Smooth muscle cell of the brain vasculature (primary cell): Measurements from ENCODE around the gene ILF2.
"Not testable (repeated sequence)": the region's sequence is repeated elsewhere in the genome, so short reads cannot be mapped to it uniquely, and the experiment has no call there.

ENCODE experiments used
- DNase-seq: peaks from one replicate; pipeline ENCODE4 v3.0.0-alpha.2; 2012; ENCODE audit warnings: low read depth, low spot score

The ILF2 gene

GRCh38 chr1:153679337-153680119, 8.7 kb upstream of the ILF2 start:
- no peak for DNase-seq

GRCh38 chr1:153678519-153679336, 7.9 kb upstream of the ILF2 start, which contains the start of gene NPR1:
Gene NPR1 (plus strand): TSS chr1:153678688. CDS start chr1:153679109, 421 bp downstream.
- no peak for DNase-seq

GRCh38 chr1:153677718-153678518, 7.1 kb upstream of the ILF2 start:
- DNase-seq, result no peak

- DNase-seq, result no peak
Observed at GRCh38 chr1:153673511-153673910, 2.7 kb upstream of the ILF2 start.

GRCh38 chr1:153671628-153672353, 998 bp upstream of the ILF2 start:
- not testable (repeated sequence) for DNase-seq

GRCh38 chr1:153670257-153670858, 435 bp downstream of the ILF2 start:
- no peak for DNase-seq

- DNase-seq, result no peak
Observed at GRCh38 chr1:153669606-153670005, 1.2 kb downstream of the ILF2 start.

- not testable (repeated sequence) for DNase-seq
Observed at GRCh38 chr1:153668672-153669071, 2.1 kb downstream of the ILF2 start.

GRCh38 chr1:153667439-153667838, 3.4 kb downstream of the ILF2 start:
- DNase-seq, result no peak

- no peak for DNase-seq
Observed at GRCh38 chr1:153663211-153663610, 7.6 kb downstream of the ILF2 start.

- no peak for DNase-seq
Observed at GRCh38 chr1:153662269-153662668, 8.5 kb downstream of the ILF2 start.

- DNase-seq, result no peak
Observed at GRCh38 chr1:153661111-153661708, 9.6 kb downstream of the ILF2 start.

- DNase-seq, result no peak
Observed at GRCh38 chr1:153659656-153660055, 11.1 kb downstream of the ILF2 start.

GRCh38 chr1:153659175-153659534, 11.6 kb downstream of the ILF2 start:
- DNase-seq, result no peak

GRCh38 chr1:153658400-153659174, 12.2 kb downstream of the ILF2 start, which contains the start of gene SNAPIN:
Gene SNAPIN (plus strand): TSS chr1:153658703. CDS start chr1:153658744, 41 bp downstream.
- peak; percentile 67 for DNase-seq

GRCh38 chr1:153655333-153655732, 15.5 kb downstream of the ILF2 start:
- DNase-seq, result no peak

GRCh38 chr1:153652805-153653500, 17.8 kb downstream of the ILF2 start:
- DNase-seq, result no peak

GRCh38 chr1:153651771-153652170, 19.0 kb downstream of the ILF2 start:
- no peak for DNase-seq

- no peak for DNase-seq
Observed at GRCh38 chr1:153649863-153650235, 20.9 kb downstream of the ILF2 start.
